ENCODE measurements around the gene DLG2. TPM values are rescaled to one million over a fixed set of nuclear protein-coding genes. Genes with fewer than 3 reads are reported as not detected.

DLG2 gene
- total RNA-seq, 1 donor from 2014 or later: 6.7 TPM

DNA sequence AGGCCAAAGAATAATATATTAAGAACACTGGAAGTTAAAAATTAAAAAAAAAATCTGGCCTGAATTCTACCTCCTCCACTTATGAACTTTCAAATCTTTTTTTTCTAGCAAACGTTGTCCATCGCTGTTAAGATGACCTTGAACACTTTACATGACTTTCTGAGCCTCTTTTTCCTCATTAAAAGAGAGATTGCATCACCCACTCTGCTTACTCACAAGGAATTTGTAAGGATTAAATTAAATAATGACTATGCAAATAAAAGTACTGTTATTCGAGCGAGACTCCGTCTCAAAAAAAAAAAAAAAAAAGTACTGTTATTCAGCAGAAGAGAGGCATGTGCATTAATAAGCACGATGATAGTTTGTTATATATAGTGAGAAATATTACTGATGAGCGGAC is 2055.8 kb downstream of the DLG2 start:
- H3K27me3 Mint-ChIP-seq (ENCODE audit: low read depth): no peaks in the 10 kb centered on the region
- H3K4me3 Mint-ChIP-seq: no peak overlapping the region
- TF ChIP-seq, protein P1, sequence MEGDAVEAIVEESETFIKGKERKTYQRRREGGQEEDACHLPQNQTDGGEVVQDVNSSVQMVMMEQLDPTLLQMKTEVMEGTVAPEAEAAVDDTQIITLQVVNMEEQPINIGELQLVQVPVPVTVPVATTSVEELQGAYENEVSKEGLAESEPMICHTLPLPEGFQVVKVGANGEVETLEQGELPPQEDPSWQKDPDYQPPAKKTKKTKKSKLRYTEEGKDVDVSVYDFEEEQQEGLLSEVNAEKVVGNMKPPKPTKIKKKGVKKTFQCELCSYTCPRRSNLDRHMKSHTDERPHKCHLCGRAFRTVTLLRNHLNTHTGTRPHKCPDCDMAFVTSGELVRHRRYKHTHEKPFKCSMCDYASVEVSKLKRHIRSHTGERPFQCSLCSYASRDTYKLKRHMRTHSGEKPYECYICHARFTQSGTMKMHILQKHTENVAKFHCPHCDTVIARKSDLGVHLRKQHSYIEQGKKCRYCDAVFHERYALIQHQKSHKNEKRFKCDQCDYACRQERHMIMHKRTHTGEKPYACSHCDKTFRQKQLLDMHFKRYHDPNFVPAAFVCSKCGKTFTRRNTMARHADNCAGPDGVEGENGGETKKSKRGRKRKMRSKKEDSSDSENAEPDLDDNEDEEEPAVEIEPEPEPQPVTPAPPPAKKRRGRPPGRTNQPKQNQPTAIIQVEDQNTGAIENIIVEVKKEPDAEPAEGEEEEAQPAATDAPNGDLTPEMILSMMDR (IDR thresholded peaks at IDR 0.05; ENCODE audit: unreplicated experiment): no peak
- H3K9me3 Mint-ChIP-seq: no peaks in the 10 kb centered on the region
- H3K4me1 Mint-ChIP-seq: peaks cover 30% of the 10 kb centered on the region
- DNase-seq (ENCODE audit: low spot score in 2 of 2, unreplicated experiment in 2 of 2): no peak
- H3K27ac Mint-ChIP-seq: no peak overlapping the region
- no peaks in the 10 kb centered on the region for H3K36me3 Mint-ChIP-seq

DNA sequence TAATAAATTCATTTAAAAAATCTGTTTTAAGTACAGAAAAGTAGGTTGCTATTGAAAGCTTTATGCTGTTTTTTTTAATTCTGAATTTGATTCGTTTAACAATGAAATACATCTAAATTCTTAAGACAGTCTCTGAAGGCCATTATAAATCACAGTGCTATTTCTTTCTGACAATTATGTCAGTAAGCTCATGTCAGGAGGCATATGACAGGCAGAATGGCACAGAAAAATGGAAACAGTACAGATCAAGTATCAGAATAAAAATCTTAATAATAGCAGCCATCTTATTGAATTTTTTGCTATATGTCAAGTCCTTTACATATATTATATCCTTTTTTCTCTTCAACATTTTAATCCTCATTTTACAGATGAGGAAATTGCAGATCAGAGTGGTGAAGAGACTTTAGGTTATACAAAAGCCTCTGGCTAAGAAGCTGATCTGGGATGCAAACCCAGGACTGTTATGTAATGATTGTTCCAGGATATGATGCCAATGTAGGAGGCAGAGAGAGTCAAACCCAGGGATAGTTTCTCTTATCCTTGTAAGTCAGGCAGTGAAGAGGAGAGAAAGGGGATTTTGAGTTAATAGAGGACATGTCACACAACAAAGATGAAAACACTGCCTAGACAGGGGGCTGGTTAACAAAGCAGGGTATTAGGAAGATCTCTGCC is 2057.9 kb downstream of the DLG2 start:
- H3K9me3 Mint-ChIP-seq: no peaks in the 10 kb centered on the region
- H3K4me3 Mint-ChIP-seq: no peak overlapping the region
- no peak for DNase-seq (ENCODE audit: low spot score in 2 of 2, unreplicated experiment in 2 of 2)
- H3K27ac Mint-ChIP-seq: no peak overlapping the region
- no peaks in the 10 kb centered on the region for H3K27me3 Mint-ChIP-seq (ENCODE audit: low read depth)
- TF ChIP-seq, protein P1 (IDR thresholded peaks at IDR 0.05; ENCODE audit: unreplicated experiment): no peak
- H3K4me1 Mint-ChIP-seq: peaks cover 36% of the 10 kb centered on the region
- no peaks in the 10 kb centered on the region for H3K36me3 Mint-ChIP-seq

DNA sequence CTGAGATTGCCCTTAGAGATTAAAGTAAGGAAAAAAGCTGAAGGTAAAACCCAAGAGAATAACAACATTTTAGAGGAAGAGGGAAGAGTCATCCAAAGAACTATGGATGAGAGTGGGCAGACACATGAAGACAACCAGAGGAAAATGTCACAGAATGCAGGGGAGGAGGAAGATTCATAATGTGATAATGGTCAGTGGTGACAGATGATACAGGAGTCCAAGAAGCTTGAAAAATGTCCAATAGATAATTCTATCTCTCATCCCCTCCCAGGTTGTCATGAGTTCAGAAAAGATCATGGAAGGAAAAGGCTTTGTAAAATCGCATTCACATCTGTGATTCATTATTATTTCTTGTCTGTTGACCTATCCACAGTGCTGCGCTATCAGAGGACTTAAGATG is 2058.6 kb downstream of the DLG2 start:
- no peak overlapping the region for H3K4me3 Mint-ChIP-seq
- H3K9me3 Mint-ChIP-seq: no peaks in the 10 kb centered on the region
- H3K27me3 Mint-ChIP-seq (ENCODE audit: low read depth): no peaks in the 10 kb centered on the region
- no peak for DNase-seq (ENCODE audit: low spot score in 2 of 2, unreplicated experiment in 2 of 2)
- no peaks in the 10 kb centered on the region for H3K36me3 Mint-ChIP-seq
- H3K27ac Mint-ChIP-seq: peak overlapping the region; percentile 39
- peaks cover 34% of the 10 kb centered on the region for H3K4me1 Mint-ChIP-seq
- TF ChIP-seq, protein P1 (IDR thresholded peaks at IDR 0.05; ENCODE audit: unreplicated experiment): no peak

DNA sequence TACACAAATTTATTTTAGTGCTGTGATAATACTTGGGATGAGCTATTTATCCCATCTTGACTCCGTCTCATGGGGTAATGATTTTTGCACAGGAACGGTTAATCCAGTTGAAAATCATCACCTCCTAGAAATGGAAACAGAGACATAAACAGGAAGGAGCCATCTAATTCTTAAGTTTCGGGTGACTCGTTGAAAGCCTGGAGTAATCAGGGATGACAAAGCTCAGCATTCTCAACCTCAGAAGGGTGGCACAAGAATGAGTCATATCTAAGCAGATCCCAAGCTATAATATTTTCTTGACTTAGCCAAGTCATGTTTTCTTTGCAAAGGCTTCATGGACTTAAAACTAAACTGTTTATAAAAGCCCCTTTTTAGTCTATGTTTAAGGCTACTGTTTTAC is 2060.2 kb downstream of the DLG2 start:
- H3K36me3 Mint-ChIP-seq: no peaks in the 10 kb centered on the region

DNA sequence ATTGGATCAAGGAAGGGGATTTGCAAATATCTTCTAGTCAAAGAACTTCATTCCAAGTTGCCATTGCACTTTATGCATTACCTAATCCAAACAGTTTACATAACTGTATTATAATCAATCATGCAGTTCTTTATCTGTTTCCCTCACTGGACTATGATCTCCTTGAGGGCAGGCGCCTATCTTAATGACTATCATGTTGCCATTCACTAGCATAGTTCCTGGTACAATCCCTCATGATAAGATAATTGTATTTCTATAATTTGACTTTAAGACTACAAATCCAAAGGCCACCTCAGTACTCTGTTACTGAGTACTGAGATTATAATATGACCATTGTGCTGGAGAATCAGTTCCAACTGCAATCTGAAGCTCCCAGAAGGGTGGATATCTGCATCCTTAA is 2062.3 kb downstream of the DLG2 start:
- TF ChIP-seq, protein P1 (IDR thresholded peaks at IDR 0.05; ENCODE audit: unreplicated experiment): no peak
- Mint-ChIP-seq H3K4me3 (no peak overlapping the region), H3K27ac (no peak overlapping the region), H3K4me1 (peaks cover 27% of the 10 kb centered on the region), H3K27me3 (ENCODE audit: low read depth) (no peaks in the 10 kb centered on the region), H3K9me3 (no peaks in the 10 kb centered on the region), H3K36me3 (no peaks in the 10 kb centered on the region)
- no peak for DNase-seq (ENCODE audit: low spot score in 2 of 2, unreplicated experiment in 2 of 2)

More for the DNA sequence above, 2060.2 kb downstream of the DLG2 start:
- TF ChIP-seq, protein P1 (IDR thresholded peaks at IDR 0.05; ENCODE audit: unreplicated experiment): no peak
- no peak for DNase-seq (ENCODE audit: low spot score in 2 of 2, unreplicated experiment in 2 of 2)
- Mint-ChIP-seq H3K4me3 (no peak overlapping the region), H3K9me3 (no peaks in the 10 kb centered on the region), H3K27me3 (ENCODE audit: low read depth) (no peaks in the 10 kb centered on the region), H3K4me1 (peaks cover 34% of the 10 kb centered on the region), H3K27ac (no peak overlapping the region)

All from mesothelial cell of epicardium (in vitro differentiated cells).